ENCODE data around the gene FARP2. TPM values are rescaled to one million over a fixed set of nuclear protein-coding genes. Genes with fewer than 3 reads are reported as not detected.

Gene FARP2
- total and polyA plus RNA-seq, 2 of the 13 experiments (the other 11 are each of a cell fraction or from before 2014, with no cell fraction given), result 28.0 to 45.4 TPM

DNA sequence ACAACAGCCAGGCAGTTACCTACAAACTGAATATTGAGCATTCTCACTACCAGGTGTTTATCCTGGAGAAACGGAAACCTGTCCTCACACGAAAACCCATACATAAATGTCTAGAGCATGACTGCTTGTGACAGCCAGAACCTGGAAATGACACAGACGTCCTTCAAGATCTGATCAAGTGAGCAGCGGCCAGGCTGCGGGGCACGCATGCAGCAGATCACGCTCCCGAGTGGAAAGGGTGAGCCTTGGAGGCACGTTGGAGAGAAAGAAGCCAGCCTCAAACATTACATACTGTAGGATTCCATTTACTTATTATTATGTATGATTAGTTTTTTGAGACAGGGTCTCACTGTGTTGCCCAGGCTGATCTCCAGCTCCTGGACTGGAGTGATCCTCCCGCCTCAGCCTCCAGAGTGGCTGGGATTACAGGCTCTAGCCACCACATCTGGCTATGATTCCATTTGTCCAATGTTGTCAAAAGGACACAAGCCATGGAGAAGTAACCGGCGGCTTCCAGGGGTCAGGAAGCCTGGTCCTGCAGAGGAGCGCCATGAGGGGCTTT, 175.2 kb downstream of the FARP2 start (continued):
- TF ChIP-seq, protein P1, sequence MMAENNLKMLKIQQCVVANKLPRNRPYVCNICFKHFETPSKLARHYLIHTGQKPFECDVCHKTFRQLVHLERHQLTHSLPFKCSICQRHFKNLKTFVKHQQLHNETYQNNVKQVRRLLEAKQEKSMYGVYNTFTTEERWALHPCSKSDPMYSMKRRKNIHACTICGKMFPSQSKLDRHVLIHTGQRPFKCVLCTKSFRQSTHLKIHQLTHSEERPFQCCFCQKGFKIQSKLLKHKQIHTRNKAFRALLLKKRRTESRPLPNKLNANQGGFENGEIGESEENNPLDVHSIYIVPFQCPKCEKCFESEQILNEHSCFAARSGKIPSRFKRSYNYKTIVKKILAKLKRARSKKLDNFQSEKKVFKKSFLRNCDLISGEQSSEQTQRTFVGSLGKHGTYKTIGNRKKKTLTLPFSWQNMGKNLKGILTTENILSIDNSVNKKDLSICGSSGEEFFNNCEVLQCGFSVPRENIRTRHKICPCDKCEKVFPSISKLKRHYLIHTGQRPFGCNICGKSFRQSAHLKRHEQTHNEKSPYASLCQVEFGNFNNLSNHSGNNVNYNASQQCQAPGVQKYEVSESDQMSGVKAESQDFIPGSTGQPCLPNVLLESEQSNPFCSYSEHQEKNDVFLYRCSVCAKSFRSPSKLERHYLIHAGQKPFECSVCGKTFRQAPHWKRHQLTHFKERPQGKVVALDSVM (CRISPR knock-in tag; IDR thresholded peaks at IDR 0.05), result peak; percentile 53; the same call in 1 of the 2 replicates
- TF ChIP-seq ZNF225 (CRISPR knock-in tag; IDR thresholded peaks at IDR 0.05), result no peak
- TF ChIP-seq PRMT3 (CRISPR knock-in tag; IDR thresholded peaks at IDR 0.05; ENCODE audit: borderline replicate concordance, low read depth), result no peak

- no peaks in the 10 kb centered on the region for H3K36me3 ChIP-seq (replicated peaks in 1 of 2; ENCODE audit: control insufficient read depth in 1 of 2, insufficient read depth in 2 of 2, low read length in 2 of 2)
- no peaks in the 10 kb centered on the region for H4K20me1 ChIP-seq (ENCODE audit: insufficient read depth, low read length)
- no peak overlapping the region for H3K27ac ChIP-seq (ENCODE audit: extremely low read length, insufficient read depth, low read length)
- H3K4me2 ChIP-seq (ENCODE audit: low read depth, low read length), result peak overlapping the region; percentile 70; the same call in 1 of the 2 replicates
- TF ChIP-seq, protein P1 (CRISPR knock-in tag; IDR thresholded peaks at IDR 0.05), result peak; percentile 89
- TF ChIP-seq ZBTB33 (CRISPR knock-in tag; IDR thresholded peaks at IDR 0.05) (0 out of 2 replicates have a peak, but pooled peaks have one; percentile 18), ZNF260 (CRISPR knock-in tag; IDR thresholded peaks at IDR 0.05; ENCODE audit: borderline replicate concordance, low read depth) (0 out of 2 replicates have a peak, but pooled peaks have one; percentile 9), NAIF1 (CRISPR knock-in tag; IDR thresholded peaks at IDR 0.05; ENCODE audit: borderline replicate concordance) (no peak)
- H3K4me3 ChIP-seq (replicated peaks in 1 of 3; ENCODE audit: insufficient read depth in 1 of 3, low read depth in 2 of 3, low read length in 3 of 3), result no peak overlapping the region
- CTCF ChIA-PET (ENCODE audit: low intra/inter-chr PET ratio, low total read pairs), result no interaction called here
- intact Hi-C loops (cut with micrococcal nuclease; ENCODE audit: unreplicated experiment) (no loop called here), in situ Hi-C loops (cut with HindIII; ENCODE audit: extremely low pct_ligation_motif_present, low pct_unique_long_range_greater_than_20kb) (no loop called here)
- H3K9me3 ChIP-seq (ENCODE audit: low read length), result no peaks in the 10 kb centered on the region
- no peaks in the 10 kb centered on the region for H3K79me2 ChIP-seq (ENCODE audit: insufficient read depth, low read length)
- H3K4me1 ChIP-seq (ENCODE audit: insufficient read depth, low read length), result peaks cover 84% of the 10 kb centered on the region
- no peak overlapping the region for H3K9ac ChIP-seq (ENCODE audit: insufficient read depth, low read depth, low read length)
- FAIRE-seq (no peak), DNase-seq (ENCODE audit: low spot score) (no peak), ATAC-seq (no peak)
- no peak overlapping the region for H2AFZ ChIP-seq (ENCODE audit: low read length)
- POLR2A ChIA-PET, result no interaction called here
- peaks cover 0 to 19% of the 10 kb centered on the region in 2 experiments; a peak in 2 of 5 replicates for H3K27me3 ChIP-seq (ENCODE audit: control insufficient read depth in 1 of 2, insufficient read depth in 2 of 2, low read length in 2 of 2)
- BruUV-seq (replicated peaks), result no TSS peak
- 66% methylated on average over 8 of the region's 8 CpGs for WGBS (ENCODE audit: low lambda C conversion rate)
Measured at GRCh38 chr2:241532168-241532567, 176.1 kb downstream of the FARP2 start.

Data from HepG2 (cell line).